ENCODE results near the gene NCKAP1. TPM values are rescaled to one million over a fixed set of nuclear protein-coding genes. Genes with fewer than 3 reads are reported as not detected.
"Not testable (repeated sequence)": the region's sequence is repeated elsewhere in the genome, so short reads cannot be mapped to it uniquely, and the experiment has no call there.

The NCKAP1 gene
- total RNA-seq, 1 donor from 2014 or later = 32.2 TPM

GRCh38 chr2:182887753-182888415, 150.4 kb downstream of the NCKAP1 start:
- DNase-seq (ENCODE audit: low spot score) = no peak
- ATAC-seq = no peak

- ATAC-seq (no peak), DNase-seq (ENCODE audit: low spot score) (no peak)
These were observed 151.2 kb downstream of the NCKAP1 start for GRCh38 chr2:182887093-182887492.

GRCh38 chr2:182885771-182886170, 152.5 kb downstream of the NCKAP1 start:
- no peak for ATAC-seq

GRCh38 chr2:182883451-182883850, 154.8 kb downstream of the NCKAP1 start:
- no peak for ATAC-seq
- no peak for DNase-seq (ENCODE audit: low spot score)

More at GRCh38 chr2:182885771-182886170, 152.5 kb downstream of the NCKAP1 start:
- DNase-seq (ENCODE audit: low spot score) = no peak

- not testable (repeated sequence) for DNase-seq (ENCODE audit: low spot score); ATAC-seq
These were observed 158.2 kb downstream of the NCKAP1 start for GRCh38 chr2:182880100-182880499.

GRCh38 chr2:182876653-182877052, 161.6 kb downstream of the NCKAP1 start:
- ATAC-seq = peak; percentile 51
- DNase-seq (ENCODE audit: low spot score) = not testable (repeated sequence)

GRCh38 chr2:182870227-182870626, 168.0 kb downstream of the NCKAP1 start:
- no peak for DNase-seq (ENCODE audit: low spot score)
- no peak for ATAC-seq

GRCh38 chr2:182868054-182868796, 170.0 kb downstream of the NCKAP1 start:
- ATAC-seq (no peak), DNase-seq (ENCODE audit: low spot score) (no peak)

- no peak for DNase-seq (ENCODE audit: low spot score)
- ATAC-seq = no peak
These were observed 170.7 kb downstream of the NCKAP1 start for GRCh38 chr2:182867426-182868053.

- DNase-seq (ENCODE audit: low spot score) = peak; percentile 51
- peak; percentile 92 for ATAC-seq
These were observed 171.5 kb downstream of the NCKAP1 start, which contains the start of gene FRZB for GRCh38 chr2:182866461-182867406. Gene FRZB, minus strand, starts transcription at chr2:182866637. Its CDS starts 85 bp downstream, at chr2:182866552.

GRCh38 chr2:182866095-182866460, 172.2 kb downstream of the NCKAP1 start:
- no peak for DNase-seq (ENCODE audit: low spot score)

GRCh38 chr2:182864949-182865570, 173.2 kb downstream of the NCKAP1 start:
- no peak for DNase-seq (ENCODE audit: low spot score)
- no peak for ATAC-seq

More at GRCh38 chr2:182866095-182866460, 172.2 kb downstream of the NCKAP1 start:
- ATAC-seq = no peak

- no peak for ATAC-seq
- DNase-seq (ENCODE audit: low spot score) = no peak
These were observed 174.6 kb downstream of the NCKAP1 start for GRCh38 chr2:182863642-182864041.

- peak; percentile 92 for ATAC-seq
- peak; percentile 72 for DNase-seq (ENCODE audit: low spot score)
These were observed 176.2 kb downstream of the NCKAP1 start for GRCh38 chr2:182862091-182862490.

GRCh38 chr2:182860858-182861257, 177.4 kb downstream of the NCKAP1 start:
- ATAC-seq = no peak
- DNase-seq (ENCODE audit: low spot score) = no peak

Other genes starting within 250 kb of the NCKAP1 start
- gene FRZB, start 171.8 kb downstream of the NCKAP1 start, total RNA-seq = 0.28 TPM
- gene DUSP19, start 40.3 kb upstream of the NCKAP1 start, total RNA-seq = 1.2 TPM
- 9.5 TPM for gene NUP35, start 86.0 kb upstream of the NCKAP1 start, total RNA-seq

Measured in left lobe of liver (tissue), 2 donors.